Esophagus muscularis mucosa (tissue), 4 donors: ENCODE results near the gene IL2RG. TPM values are rescaled to one million over a fixed set of nuclear protein-coding genes. Genes with fewer than 3 reads are reported as not detected.

Experiments
- DNase-seq: peaks from one replicate; pipeline ENCODE4 v3.0.0-alpha.2; 2017; ENCODE audit errors: extremely low spot score
- H3K27ac ChIP-seq, 4 donors: fragments of 200-600 bp; sonication (generic); replicated peaks in 1 of 4; 1 replicate in 3 of 4; 2 replicates in 1 of 4; pipeline ENCODE4 v1.5.1; 2016 to 2019; ENCODE audit warnings: mild to moderate bottlenecking in 1 of 4
- H3K27me3 ChIP-seq, 4 donors: fragments of 200-600 bp; sonication (generic); one replicate each; pipeline versions ENCODE4 v1.5.1 to v1.6.0; 2016 to 2019
- H3K36me3 ChIP-seq, 4 donors: fragments of 200-600 bp; sonication (generic); one replicate each; pipeline ENCODE4 v1.5.1; 2016 to 2019
- H3K4me1 ChIP-seq, 4 donors: fragments of 200-600 bp; sonication (generic); one replicate each; pipeline ENCODE4 v1.5.1; 2016 to 2019
- H3K4me3 ChIP-seq, 4 donors: fragments of 200-600 bp; sonication (generic); 1 replicate in 2 of 4; 2 replicates in 2 of 4; pipeline ENCODE4 v1.5.1; 2016 to 2019; ENCODE audit warnings: mild to moderate bottlenecking in 4 of 4, moderate library complexity in 1 of 4
- H3K9me3 ChIP-seq, 4 donors: fragments of 200-600 bp; sonication (generic); 1 replicate in 3 of 4; 2 replicates in 1 of 4; pipeline ENCODE4 v1.5.1; 2016 to 2019
- EP300 ChIP-seq: sonication (generic); formaldehyde crosslinking; IDR thresholded peaks from one replicate; pipeline ENCODE4 v1.6.1; 2017; ENCODE audit warnings: antibody characterized with exemption
- POLR2A ChIP-seq: fragments of 450-650 bp; IDR thresholded peaks from one replicate; pipeline ENCODE4 v1.6.1; 2017; ENCODE audit warnings: antibody characterized with exemption, moderate library complexity, mild to moderate bottlenecking, low read depth
- POLR2AphosphoS5 ChIP-seq, 2 donors: sonication (generic); formaldehyde crosslinking; IDR thresholded peaks; one replicate each; pipeline ENCODE4 v1.6.1; 2017; ENCODE audit warnings: antibody characterized with exemption in 2 of 2
- WGBS: methylation state at CpG from one replicate; pipeline ENCODE4 v1.1.5; 2018; 5-methylcytosine and 5-hydroxymethylcytosine counted together
- intact Hi-C: fragments of 100-400 bp; cut with DNase I; formaldehyde crosslinking; loops from one replicate; pipeline ENCODE4 v1.15.1; 2023
- small RNA-seq, 3 donors: library from RNA; depleted of rRNA; stranded (forward); fragments of <200 nt; gene quantifications; one replicate each; pipeline ENCODE3, GENCODE V24; 2016
- total RNA-seq, 4 donors: library from RNA; depleted of rRNA; stranded (reverse); fragments of >200 nt; gene quantifications; one replicate each; pipeline versions ENCODE4 v1.1.0 to v1.2.1, GENCODE V29; 2016
- TF ChIP-seq, protein P1 (sequence below), 3 experiments: fragments of 200-600 bp in 2 of 3; fragments of 450-650 bp in 1 of 3; sonication (generic) in 2 of 3; IDR thresholded peaks; one replicate each; pipeline ENCODE4 v1.5.1; 2017 to 2019; ENCODE audit warnings: antibody characterized with exemption in 3 of 3, mild to moderate bottlenecking in 2 of 3, moderate library complexity in 1 of 3

Gene IL2RG
- total RNA-seq, 4 donors from 2014 or later = 1.1 to 7.9 (median 4.3) TPM

DNA sequence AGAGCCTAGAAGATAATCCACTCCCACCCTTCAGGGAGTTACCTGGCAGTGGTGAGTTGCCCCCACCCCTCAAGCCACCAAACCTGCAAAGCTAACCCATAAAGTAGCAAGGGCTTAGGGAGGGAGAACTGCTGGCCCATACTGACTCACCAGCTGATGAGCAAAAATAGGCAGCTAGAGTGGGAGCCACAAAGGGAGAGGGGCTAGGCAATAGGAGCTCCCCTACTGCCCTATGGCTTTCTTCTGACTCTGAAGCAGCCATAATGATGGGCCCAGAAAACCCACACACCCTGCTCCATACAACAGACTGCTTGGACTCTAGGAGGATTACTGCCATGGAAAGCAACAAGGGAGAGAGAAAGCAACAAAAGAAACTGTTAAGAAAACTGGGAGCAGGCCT is 51.2 kb downstream of the IL2RG start:
- TF ChIP-seq POLR2AphosphoS5 (IDR thresholded peaks at IDR 0.05) (no peak), POLR2A (no peak), EP300 (no peak)
- TF ChIP-seq, protein P1, sequence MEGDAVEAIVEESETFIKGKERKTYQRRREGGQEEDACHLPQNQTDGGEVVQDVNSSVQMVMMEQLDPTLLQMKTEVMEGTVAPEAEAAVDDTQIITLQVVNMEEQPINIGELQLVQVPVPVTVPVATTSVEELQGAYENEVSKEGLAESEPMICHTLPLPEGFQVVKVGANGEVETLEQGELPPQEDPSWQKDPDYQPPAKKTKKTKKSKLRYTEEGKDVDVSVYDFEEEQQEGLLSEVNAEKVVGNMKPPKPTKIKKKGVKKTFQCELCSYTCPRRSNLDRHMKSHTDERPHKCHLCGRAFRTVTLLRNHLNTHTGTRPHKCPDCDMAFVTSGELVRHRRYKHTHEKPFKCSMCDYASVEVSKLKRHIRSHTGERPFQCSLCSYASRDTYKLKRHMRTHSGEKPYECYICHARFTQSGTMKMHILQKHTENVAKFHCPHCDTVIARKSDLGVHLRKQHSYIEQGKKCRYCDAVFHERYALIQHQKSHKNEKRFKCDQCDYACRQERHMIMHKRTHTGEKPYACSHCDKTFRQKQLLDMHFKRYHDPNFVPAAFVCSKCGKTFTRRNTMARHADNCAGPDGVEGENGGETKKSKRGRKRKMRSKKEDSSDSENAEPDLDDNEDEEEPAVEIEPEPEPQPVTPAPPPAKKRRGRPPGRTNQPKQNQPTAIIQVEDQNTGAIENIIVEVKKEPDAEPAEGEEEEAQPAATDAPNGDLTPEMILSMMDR (IDR thresholded peaks at IDR 0.05) = no peak
- Histone ChIP-seq H3K27ac (no peak overlapping the region), H3K4me1 (no peaks in the 10 kb centered on the region), H3K9me3 (no peaks in the 10 kb centered on the region), H3K27me3 (no peaks in the 10 kb centered on the region), H3K4me3 (no peak overlapping the region), H3K36me3 (peaks cover 3 to 42% (median 32%) of the 10 kb centered on the region in 4 donors)
- DNase-seq = no peak
- intact Hi-C loops = no loop called here

DNA sequence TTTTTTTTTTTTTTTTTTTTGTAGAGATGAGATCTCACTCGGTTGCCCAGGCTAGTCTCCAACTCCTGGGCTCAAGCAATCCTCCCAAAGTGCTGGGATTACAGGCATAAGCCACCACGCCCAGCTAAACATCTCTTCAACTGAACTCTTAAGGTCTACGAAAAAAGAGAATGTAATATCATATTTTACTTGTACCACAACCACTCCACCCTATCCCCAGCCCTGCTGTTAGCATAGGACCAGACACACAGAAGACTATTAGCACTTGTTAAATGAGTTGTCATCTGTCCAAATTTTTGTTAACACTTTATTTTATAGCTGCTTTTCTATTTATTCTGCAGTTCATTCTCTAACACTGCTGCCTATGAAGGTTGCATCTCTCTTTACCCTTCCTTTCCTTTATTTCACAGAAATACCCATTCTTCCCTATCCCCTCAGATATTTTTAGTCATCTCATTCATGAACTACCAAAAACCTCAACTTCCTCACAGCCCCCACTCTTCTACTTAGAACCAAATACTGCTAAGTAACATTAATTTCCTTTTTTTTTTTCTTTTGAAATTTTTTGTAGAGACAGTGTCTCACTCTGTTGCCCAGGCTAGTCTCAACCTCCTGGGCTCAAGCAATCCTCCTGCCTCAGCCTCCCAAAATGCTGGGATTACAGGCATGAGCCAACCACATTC is 53.4 kb downstream of the IL2RG start:
- intact Hi-C loops = no loop called here
- TF ChIP-seq, protein P1 (IDR thresholded peaks at IDR 0.05) = no peak
- no peak for TF ChIP-seq EP300
- no peak for TF ChIP-seq POLR2A
- no peak for TF ChIP-seq POLR2AphosphoS5 (IDR thresholded peaks at IDR 0.05)
- WGBS = 59% methylated on average over 3 of the region's 3 CpGs
- H3K9me3 ChIP-seq = no peaks in the 10 kb centered on the region
- H3K27me3 ChIP-seq = no peaks in the 10 kb centered on the region
- peaks cover 3 to 42% (median 32%) of the 10 kb centered on the region in 4 donors for H3K36me3 ChIP-seq
- no peak overlapping the region for H3K27ac ChIP-seq
- no peak for DNase-seq
- no peaks in the 10 kb centered on the region for H3K4me1 ChIP-seq
- H3K4me3 ChIP-seq = no peak overlapping the region

Small RNA genes lying within 50 kb of the gene (small RNA-seq; reads per million reads assigned to genes)
- gene CXorf65 = 0 reads per million in 3 donors

Other genes with a start within 250 kb of the IL2RG start
- gene TEX11, start 202.9 kb downstream of the IL2RG start, total RNA-seq = not detected
- gene SLC7A3, start 180.5 kb downstream of the IL2RG start, total RNA-seq = not detected
- 10 to 100 TPM; 41.9 to 85.1 (median 64.8) TPM for gene SNX12, start 43.2 kb downstream of the IL2RG start, total RNA-seq
- 10 to 100 TPM; 28.2 to 45.0 (median 35.3) TPM for gene FOXO4, start 15.7 kb downstream of the IL2RG start, total RNA-seq
- gene CXorf65, start 4.8 kb downstream of the IL2RG start, total RNA-seq = not detected
- 10 to 100 TPM; 23.7 to 34.2 (median 28.2) TPM for gene MED12, start 7.0 kb upstream of the IL2RG start, total RNA-seq
- gene NLGN3, start 33.3 kb upstream of the IL2RG start, total RNA-seq = 1 to 10 TPM; 1.2 to 2.8 (median 2.4) TPM
- under 1 TPM in 1 of 4 donors, not detected in 3; 0.19 TPM for gene GJB1, start 111.6 kb upstream of the IL2RG start, total RNA-seq
- 10 to 100 TPM in 3 of 4 donors, 1 to 10 TPM in 1; 9.9 to 19.0 (median 16.8) TPM for gene ZMYM3, start 142.6 kb upstream of the IL2RG start, total RNA-seq
- gene NONO, start 172.1 kb upstream of the IL2RG start, total RNA-seq = 100 to 1,000 TPM; 191 to 237 (median 235) TPM
- gene ITGB1BP2, start 190.2 kb upstream of the IL2RG start, total RNA-seq = 10 to 100 TPM; 12.0 to 35.7 (median 22.2) TPM